HG03460 (cell line): Measurements from ENCODE around the gene POLR2I.
"Not testable (repeated sequence)": the region's sequence is repeated elsewhere in the genome, so short reads cannot be mapped to it uniquely, and the experiment has no call there.

Source experiments
- ATAC-seq: cut with Tn5 transposase; IDR thresholded peaks from one replicate; pipeline ENCODE4 v1.9.1; 2021; ENCODE audit not compliant: unreplicated experiment

Gene POLR2I

DNA sequence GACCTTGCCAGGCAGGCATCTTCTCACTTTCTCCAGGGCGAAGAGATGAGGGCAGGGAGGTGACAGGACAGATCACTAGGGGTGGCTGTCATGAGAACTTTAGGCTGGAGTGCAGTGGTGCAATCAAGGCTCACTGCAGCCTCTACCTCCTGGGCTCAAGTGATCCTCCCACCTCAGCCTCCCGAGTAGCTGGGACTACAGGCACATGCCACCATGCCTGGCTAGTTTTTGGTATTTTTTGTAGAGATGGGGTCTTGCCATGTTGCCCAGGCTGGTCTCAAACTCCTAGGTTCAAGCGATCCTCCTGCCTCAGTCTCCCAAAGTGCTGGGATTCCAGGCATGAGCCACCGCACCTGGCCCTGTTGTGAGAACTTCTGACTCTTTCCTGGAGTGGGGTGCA, 20.2 kb upstream of the POLR2I start:
- not testable (repeated sequence) for ATAC-seq

DNA sequence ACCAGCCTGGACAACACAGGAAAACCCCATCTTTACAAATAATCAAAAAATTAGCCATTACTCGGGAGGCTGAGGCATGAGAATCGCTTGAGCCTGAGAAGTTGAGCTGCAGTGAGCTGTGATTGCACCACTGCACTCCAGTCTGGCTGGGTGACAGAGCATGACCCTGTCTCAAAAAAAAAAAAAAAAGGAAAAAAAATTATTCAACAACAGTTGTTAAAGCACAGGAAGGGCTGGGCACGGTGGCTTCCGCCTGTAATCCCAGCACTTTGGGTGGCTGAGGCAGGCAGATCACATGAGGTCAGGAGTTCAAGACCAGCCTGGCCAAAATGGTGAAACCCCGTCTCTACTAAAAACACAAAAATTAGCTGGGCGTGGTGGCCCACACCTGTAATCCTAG, 16.5 kb upstream of the POLR2I start:
- ATAC-seq: not testable (repeated sequence)

DNA sequence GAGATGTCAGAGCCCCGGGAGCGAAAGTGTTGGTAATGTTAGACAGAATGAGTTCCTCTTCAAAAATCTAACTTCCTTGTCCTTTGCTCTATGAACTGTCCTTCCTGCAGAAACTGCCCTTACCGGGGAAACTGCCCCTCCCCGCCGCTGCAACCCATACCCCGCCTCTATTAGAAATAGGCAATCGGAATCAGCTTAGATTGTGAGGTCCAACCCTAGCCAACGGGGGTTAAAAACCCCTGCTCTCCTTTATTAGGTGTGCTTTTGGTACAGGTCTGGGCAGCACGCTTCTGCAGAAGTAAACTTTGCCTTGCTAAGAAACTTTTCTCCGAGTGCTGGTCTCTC, 13.7 kb upstream of the POLR2I start:
- peak; percentile 6 for ATAC-seq

DNA sequence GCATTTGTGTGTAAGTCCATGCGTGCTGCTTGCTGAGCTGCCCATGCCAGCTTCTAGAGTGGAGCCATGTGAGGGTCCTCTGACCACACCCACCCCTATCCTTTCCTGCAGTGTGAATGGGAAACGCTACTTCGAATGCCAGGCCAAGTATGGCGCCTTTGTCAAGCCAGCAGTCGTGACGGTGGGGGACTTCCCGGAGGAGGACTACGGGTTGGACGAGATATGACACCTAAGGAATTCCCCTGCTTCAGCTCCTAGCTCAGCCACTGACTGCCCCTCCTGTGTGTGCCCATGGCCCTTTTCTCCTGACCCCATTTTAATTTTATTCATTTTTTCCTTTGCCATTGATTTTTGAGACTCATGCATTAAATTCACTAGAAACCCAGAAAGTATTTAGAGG, 10.9 kb upstream of the POLR2I start:
- no peak for ATAC-seq

DNA sequence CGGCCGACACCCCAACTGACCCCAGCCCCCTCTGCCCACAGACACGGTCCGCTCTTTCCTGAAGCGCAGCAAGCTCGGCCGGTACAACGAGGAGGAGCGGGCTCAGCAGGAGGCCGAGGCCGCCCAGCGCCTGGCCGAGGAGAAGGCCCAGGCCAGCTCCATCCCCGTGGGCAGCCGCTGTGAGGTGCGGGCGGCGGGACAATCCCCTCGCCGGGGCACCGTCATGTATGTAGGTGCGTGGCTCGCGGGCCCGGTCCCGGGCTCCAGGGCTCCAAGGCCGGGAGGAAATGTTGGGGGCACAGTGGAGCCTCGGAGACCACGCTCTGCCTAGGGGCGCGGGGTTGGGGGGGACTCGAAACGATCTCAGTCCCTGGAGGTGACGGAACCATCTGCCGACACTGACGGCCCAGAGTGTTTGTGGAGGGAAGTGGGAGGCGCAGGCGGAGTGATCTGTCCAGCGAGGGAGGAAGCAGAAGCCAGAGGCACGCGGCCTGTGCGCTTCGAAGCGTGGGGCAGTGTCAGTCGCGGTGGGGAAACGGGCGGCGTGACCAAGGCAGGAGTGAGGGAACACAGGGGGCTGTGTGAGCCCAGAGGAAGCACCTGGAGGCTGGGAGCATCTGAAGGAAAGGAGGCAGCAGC, 6.9 kb upstream of the POLR2I start:
- ATAC-seq: no peak

DNA sequence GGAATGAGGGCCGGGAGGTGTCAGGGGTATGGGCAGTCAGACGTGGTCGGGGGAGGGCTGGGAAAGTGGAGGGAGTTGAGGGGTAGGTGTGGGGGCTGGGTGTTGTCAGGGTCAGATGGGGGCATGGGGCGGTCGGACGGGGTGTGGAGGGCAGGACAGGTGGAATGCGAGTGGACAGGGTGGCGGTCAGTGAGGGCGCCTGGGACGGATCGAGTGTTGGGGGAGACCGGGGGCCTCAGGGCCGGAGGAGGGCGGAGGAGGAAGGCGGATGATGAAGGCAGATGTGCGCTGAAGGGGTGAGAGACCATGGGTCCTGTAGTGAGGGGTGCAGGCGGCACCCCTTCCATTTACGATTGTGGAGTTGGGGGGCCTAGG, 6.3 kb upstream of the POLR2I start:
- ATAC-seq: no peak

DNA sequence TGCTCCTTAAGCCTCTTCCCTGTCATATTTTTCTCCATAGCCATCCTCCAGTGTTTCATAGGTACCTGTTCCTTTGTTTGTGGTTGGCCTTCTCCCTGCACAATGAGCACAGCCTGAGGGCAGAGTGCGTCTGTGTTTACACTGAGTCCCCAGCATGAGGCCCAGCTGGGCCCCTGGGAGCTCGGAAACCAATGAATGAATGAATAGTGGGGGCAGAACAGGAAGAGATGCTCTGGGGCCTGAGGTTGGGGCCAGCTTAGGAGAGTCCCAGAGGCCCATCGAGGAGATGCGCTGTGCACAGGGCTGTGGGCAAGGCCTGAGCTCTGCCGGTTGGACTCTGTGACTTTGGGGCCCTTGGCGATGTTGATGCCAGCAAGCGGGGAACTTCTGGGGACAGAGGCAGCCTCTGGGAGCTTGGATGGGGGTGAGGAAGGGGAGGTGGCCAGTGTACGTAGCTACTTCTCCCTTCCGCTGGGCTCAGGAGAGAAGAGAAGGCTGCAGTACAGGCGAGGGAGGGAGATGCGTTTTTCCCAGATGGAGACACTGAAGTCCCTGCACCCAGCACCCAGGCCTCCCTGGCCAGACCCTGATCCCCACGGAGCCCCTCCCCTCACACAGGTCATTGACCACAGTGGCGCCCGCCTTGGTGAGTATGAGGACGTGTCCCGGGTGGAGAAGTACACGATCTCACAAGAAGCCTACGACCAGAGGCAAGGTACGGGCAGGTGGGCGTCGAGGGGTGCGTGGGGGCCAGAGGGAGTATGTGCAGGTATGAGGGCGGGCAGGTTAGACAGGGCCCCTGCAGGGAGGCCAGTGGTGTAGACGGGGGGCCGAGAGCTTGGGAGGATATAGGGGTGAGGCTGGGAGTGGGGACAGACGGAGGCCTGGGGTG, 5.7 kb upstream of the POLR2I start:
- ATAC-seq: no peak

DNA sequence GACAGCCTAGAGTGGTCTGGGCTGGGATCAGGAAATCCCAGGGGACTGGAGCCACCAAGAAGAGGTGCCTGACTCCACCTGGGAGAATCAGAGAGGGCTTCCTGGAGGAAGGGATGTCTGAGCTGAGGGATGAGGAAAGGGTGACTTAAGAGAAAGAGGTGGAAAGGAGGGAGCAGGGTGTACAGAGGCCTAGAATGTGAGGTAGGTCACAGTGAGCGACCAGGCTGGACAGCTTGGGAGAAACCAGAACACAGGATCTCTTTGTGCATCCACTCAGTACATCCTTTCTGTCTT, 1.6 kb upstream of the POLR2I start:
- ATAC-seq: no peak

DNA sequence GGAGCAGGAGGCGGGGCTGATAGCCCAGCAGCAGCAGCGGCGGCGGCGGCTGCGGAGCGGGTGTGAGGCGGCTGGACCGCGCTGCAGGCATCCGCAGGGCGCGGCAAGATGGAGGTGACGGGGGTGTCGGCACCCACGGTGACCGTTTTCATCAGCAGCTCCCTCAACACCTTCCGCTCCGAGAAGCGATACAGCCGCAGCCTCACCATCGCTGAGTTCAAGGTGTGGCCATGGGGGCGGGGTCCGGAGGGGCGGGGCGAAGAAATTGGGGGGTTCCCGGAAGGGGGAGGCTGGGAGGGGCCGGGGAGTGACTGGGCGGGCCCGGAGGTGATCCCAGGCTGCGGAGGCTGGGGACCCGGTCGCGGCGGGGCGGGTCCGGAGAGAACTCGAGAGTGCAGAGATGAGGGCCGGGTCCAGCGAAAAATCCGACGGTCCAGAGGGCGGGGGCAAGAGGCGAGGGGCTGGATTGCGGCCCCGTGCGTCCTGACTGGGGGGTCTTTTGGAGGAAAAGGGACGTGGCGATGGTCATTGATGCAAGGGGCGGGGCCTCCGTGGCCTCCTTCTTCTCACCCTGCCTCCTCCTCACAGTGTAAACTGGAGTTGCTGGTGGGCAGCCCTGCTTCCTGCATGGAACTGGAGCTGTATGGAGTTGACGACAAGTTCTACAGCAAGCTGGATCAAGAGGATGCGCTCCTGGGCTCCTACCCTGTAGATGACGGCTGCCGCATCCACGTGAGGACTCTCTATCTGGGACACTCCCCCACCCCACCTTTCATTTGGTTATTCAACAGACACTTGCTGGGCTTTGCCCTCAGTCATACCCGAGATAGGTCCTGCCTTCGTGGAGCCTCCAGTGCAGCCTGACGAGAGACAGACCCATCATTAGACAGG, 1.0 kb upstream of the POLR2I start, which contains the start of gene TBCB:
TBCB (plus strand) TSS at position 16 of the 891 bp plus-strand sequence; CDS start at position 109, 93 bp downstream.
- ATAC-seq: peak; percentile 3

DNA sequence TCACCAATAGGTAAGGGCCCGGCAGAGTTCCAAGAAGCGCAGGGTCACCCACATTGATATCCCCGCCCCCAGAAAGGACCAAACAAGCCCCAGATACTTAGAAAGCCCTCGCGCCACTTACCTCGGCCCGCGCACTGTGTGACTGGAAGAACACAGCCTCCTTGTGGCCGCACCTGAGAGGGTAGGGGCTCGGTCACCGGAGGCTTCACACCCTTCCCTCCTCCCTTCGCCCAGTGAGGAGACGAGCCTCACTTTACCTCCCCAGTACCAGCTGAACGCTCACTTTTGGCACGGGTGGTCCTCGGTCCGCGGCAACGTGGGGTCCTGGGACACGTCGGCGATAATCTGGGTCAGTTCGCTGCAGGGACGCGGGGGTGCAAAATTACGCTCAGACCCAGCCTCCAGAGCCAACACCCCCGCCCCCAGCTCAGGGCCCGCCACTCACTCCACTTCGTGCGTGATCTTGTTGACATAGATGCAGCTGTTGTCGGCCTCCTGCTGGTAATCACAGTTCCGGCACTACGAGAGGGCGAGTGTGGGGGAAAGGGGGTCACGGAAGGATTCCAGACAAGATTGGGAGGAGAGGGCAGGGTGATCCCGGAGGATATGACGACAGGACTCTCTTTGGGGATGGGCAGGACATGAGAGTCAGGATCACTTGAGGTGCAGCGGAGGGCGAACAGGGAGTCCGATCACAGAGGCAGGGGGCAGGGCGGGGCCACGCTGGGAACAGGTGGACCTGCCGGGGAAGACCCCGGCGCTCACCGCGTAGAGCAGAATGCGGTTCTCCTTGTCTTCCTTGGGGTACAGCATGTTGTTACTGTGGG, 568 bp downstream of the POLR2I start:
- ATAC-seq: no peak

DNA sequence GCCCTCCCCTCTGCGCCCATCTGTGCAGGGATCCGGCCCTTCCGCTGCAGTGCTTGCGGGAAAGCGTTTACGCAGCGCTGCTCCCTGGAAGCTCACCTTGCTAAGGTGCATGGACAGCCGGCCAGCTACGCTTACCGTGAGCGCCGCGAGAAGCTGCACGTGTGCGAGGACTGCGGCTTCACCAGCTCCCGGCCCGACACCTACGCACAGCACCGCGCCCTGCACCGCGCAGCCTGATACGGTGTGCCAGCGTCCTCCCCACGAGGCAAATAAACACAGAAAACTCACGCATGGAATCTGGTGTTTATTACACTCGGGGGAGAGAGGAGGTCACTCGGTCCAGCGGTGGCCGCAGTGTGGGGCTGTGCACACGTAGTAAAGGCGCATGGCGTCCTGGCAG, 1.2 kb downstream of the POLR2I start:
- no peak for ATAC-seq

DNA sequence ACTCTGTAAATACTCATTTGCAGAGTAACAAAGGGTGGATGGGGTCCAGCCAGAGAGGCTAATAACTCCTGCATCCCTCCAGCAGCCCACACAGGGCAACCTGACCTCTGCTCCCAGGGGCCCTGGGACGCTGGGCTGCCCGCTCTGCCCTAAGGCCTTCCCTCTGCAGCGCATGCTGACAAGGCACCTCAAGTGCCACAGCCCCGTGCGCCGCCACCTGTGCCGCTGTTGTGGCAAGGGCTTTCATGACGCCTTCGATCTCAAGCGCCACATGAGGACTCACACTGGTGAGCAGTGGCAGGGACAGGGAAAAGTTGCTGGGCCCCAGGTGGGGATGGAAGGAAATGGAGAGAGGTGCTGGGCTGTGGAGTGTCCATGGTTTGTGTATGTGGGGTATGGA, 2.0 kb downstream of the POLR2I start:
- no peak for ATAC-seq

DNA sequence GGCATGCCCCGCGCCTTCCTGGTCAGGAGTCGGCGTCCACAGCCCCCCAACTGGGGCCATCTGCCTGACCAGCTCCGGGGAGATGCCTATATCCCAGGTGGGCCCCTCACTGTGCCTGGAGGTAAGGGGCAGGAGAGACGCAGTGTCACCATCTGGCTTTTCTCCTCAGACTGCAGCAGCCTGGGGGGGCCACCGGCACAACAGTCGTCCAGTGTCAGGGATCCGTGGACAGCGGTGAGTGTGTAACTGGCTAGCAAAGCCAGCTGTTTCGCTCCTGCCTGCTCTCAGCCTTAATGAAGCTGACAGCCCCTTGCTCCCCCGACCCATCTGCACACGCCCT, 3.5 kb downstream of the POLR2I start:
- no peak for ATAC-seq

DNA sequence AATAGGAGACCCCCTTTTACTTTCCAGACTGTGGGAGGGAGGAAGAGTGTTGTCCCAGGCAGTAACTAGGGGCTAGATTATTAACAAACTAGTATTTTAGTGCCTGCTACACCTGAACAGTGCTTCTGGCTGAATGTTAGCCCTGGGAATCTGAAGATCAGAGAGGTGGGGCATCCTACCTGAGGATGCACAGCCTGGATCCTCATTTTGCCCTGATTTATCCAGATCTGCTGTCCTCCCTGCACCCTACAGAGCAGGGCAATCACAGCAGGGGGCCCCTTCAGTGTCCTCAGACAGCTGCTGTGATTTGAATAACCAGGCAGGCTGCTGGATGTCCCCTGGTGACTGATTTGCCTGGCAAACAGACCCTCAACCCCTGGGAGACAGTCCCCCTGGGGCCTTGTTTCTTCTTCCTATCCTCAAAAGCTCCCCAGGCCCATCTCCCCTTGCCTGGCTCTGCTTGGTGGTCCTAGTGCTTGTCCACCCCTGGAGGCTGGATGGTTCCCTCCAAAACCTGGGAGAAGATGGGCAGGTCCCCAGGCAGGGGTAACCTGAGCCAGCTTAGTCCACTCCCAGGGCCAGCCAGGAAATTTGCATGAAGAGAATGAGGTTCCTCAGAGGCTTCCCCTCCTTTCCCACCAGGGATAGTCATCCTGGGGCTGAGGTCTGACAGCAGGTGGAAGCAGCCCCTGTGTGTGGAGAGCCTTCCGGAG, 4.0 kb downstream of the POLR2I start, which contains the start of gene OVOL3:
OVOL3 (plus strand) TSS at position 657 of the 713 bp plus-strand sequence. CDS start 60 bp downstream, outside the sequence.
- no peak for ATAC-seq

DNA sequence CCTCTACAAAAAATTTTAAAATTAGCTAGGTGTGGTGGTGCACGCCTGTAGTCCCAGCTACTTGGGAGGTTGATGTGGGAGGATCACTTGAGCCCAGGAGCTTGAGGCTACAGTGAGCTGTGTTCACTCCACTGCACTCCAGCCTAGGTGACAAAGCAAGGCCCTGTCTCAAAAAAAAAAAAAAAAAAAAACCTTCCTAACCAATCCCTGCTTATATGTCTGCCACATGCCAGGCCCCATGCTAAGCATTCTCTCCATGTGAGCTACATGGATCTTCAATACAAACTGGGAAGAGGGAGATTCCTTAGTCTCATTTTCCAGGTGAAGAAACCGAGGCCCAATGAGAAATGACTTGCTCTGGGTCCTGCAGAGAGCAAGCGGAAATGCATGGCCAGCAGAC, 6.0 kb downstream of the POLR2I start:
- ATAC-seq: no peak

DNA sequence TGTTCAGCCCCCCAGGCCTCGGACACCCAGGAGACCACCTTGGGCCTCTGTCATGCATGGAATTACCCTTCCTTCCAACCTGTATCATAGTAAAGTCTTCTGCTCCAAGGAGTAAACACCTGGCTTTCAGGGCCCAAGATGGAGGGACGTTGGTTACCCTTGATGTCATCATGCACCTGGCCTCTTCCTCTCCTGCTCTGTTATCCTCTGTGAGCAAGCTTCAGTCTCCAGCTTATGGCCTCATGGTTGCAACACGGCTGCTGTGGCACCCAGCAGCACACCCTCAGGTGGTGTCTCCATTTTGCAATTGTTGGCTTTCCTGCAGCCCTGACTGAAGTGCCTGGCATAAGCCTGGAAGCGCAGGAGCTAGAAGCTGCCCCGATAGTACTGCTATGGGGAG, 7.7 kb downstream of the POLR2I start:
- no peak for ATAC-seq

DNA sequence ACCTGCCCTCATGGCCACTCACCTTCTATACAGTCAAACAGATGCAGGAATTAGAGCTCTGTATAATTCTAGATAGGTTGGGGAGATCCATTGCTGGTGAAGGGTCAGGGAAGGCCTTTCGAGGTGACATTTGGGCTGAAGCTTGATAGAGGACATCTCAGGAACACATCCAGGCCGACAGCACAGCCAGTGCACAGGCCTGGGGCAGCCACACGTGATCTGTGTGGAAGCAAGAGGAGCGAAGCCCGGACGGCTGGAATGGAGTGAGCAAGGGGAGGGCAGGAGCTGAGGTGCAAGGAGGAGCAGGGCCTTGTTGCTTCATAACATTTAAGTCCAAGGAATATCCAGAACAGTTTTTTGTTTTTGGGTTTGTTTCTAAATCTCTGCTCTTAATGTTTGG, 8.2 kb downstream of the POLR2I start:
- no peak for ATAC-seq

DNA sequence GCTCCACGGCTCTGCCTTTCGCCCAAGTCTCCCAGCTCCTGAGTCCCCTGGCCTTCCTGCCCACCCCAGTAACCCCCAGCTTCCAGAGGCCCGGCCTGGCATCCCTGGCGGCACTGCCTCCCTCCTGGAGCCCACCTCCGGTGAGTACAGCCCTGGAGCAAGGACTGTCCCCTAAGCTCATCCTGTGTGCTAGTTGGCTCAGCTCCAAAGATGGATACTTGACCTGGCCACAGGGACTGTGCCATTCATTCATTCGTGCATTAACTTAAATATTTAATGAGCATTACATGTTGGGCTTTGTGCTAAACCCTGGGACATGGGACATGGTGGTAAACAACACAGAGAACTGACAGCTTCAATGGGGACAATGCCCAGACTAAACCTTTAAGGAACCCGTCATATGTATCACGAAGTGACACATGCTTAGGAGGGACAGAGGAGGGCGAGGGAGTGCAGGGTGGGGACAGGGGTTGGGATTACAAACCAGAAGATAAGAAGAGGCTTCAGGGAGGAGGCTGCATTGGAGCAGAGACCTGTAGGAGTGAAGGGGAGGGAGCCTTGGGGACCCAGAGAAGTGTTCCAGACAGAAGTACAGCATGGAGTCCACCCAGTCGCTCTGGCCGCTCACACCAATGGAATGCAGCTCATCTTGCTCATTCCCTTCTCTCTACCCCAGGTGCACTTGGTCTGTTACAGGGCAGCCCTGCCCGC, 10.7 kb downstream of the POLR2I start:
- no peak for ATAC-seq

DNA sequence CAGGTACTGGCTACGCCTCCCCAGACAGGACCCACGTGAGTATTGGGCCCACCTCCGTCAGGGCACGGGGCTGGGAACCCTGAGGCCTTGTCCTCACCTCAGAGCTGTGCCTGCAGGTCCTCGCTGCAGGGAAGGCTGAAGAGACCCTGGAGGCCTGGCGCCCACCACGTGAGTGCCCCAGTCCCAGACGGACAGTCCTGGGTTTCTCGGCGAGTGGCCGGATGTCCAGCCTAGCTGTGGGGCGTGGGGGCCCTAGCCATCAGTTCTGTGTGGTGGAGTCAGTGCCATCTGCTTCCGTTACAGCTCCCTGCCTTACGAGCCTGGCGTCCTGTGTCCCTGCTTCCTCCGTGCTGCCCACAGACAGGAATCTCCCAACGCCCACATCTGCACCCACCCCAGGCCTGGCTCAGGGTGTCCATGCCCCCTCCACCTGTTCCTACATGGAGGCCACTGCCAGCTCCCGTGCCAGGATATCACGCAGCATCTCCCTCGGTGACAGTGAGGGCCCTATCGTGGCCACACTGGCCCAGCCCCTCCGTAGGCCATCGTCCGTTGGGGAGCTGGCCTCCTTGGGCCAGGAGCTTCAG, 11.5 kb downstream of the POLR2I start:
- no peak for ATAC-seq
